ENCODE results near the gene COA8.

The COA8 gene

DNA sequence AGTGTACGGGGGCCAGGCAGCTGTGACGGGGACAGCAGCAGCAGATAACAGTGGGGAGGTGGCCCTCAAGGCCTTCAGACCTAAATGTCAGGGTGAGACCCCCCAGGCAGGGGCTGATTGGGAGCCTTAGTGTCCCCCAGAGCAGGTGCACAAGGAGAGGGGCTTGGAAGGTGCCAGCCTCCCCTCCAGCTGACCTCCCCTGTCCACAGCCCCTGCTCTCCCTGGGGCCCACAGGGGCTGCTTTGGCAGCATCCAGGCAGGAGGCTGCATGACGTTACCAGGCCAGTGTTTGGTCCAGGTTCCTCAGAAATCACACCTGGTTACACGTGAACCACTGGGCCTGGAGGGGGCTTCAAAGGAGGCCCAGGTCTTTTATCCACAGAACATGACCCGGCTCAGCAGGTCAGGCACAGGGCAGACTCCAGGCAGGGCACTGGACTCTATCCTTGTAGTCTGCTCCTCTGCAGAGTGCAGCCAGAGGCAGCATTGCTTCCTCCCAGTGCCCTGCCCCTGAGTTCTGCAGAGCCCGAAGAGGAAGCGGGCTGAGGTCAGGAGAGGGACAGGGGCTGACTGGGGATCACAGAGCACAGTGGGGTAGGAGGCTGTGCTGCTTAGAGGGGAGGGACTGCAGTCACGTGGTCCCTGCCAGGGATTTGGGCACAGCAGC is 36.4 kb upstream of the COA8 start:
- no peak for DNase-seq

DNA sequence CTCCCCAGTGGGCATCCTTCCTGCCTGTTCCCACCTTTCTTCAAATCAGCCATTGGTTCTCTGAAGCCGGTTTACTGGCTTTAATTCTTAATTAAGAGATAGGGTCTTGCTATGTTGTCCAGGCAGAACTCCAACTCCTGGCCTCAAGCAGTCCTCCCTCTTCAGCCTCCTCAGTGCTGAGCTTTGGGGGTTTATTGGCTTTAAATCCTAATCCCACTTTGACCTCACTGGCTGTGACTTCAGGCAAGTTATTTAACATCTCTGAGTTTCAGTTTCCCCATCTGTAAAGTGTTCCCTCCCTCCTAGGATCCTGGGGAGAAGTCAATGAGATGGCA is 35.9 kb upstream of the COA8 start:
- no peak for DNase-seq

DNA sequence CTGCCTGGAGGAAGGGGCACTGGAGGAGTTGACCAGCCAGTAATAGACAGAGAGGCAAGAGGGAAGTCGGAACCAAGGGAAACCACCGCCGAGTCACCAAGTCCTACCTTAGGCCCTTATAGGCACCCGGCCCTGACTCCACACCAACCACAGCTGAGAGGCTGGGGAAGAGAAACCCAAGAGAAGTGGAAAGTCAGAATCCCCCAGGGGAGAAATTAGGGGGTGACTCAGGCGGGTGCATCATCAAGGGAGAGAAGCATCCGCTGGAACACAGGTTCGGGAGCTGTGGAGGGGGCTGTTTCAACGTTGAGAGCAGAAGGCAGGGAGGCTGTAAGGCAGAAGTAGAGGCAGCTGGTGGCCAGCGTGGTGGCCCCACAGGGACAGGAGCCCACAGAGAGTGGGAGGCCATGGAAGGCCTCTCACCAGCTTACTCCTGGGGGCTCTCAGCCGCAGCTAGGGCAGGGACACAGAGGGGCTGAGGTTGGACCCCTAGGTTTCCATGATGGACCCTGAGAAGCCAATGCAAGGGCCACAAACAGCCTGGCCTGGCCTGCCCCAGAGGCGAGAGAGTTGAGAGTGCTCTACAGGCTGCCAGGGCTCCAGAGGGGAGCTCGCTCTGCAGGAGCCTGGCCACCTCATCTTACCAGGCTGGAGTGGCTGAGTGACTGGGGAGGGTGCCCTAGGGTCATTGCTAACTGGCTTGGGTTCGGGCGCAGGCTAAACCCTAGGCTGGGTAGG is 35.2 kb upstream of the COA8 start:
- DNase-seq: no peak

DNA sequence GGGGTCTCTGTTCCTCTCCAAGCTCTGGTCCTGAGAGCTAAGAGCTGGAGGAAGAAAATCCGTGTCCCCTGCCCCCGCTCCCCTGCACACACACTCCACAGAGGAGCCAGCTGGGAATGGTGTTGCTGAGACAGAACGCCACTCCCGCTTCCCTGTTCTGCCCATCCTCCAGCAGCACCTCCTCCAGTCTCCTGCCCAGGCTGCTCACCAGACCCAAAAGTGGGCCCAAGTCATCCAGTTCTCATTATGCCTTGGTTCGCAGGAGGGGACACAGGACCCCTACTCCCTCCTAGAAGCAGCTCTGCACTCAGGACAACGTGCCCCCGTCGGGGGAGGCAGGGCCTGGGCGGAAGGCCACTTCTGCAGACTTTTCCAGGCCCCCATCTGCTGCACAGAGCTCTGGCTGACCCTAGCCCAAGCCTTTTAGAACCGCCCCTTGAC is 34.6 kb upstream of the COA8 start:
- DNase-seq: no peak

DNA sequence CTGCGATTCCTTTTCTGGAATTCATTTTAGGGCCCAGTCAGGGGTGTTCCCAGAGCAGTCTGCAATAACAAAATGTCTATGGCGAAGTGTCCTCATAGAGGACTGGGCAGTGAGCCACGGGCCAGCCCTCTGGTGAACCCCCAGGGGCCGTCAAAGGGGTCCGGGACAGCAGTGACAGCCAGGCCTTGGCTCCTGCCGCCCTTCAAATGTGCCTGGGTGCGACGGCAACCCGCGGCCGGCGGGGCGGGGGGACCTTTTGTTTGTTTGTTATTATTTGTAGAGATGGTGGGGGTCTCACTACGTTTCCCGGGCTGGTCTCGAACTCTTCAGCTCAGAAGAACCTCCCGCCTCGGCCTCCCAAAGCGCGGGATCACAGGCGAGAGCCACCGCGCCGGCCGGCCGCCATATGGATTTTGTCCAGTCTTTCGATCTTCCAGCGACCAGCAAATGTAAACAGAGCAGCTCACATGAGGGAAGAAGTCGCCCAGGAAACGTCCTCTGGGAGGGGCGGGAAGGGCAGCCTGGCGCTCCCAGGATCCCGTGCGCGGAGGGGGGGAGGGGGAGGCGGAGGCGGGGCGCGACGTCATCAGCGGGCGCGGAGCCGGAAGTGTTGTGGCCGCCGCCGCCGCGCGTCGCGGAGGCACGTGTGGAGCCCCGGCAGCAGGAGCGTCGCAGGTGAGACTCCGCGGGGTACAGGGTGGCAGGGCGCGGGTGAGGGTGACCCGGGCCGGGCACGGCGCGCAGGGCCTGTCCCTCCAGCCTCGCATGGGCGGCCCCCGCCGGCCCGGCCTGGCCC is 34.0 kb upstream of the COA8 start, which contains the start of gene TRMT61A:
TRMT61A (plus strand) TSS at position 610 of the 796 bp plus-strand sequence. CDS start 783 bp downstream, outside the sequence.
- peak; percentile 90 for DNase-seq

DNA sequence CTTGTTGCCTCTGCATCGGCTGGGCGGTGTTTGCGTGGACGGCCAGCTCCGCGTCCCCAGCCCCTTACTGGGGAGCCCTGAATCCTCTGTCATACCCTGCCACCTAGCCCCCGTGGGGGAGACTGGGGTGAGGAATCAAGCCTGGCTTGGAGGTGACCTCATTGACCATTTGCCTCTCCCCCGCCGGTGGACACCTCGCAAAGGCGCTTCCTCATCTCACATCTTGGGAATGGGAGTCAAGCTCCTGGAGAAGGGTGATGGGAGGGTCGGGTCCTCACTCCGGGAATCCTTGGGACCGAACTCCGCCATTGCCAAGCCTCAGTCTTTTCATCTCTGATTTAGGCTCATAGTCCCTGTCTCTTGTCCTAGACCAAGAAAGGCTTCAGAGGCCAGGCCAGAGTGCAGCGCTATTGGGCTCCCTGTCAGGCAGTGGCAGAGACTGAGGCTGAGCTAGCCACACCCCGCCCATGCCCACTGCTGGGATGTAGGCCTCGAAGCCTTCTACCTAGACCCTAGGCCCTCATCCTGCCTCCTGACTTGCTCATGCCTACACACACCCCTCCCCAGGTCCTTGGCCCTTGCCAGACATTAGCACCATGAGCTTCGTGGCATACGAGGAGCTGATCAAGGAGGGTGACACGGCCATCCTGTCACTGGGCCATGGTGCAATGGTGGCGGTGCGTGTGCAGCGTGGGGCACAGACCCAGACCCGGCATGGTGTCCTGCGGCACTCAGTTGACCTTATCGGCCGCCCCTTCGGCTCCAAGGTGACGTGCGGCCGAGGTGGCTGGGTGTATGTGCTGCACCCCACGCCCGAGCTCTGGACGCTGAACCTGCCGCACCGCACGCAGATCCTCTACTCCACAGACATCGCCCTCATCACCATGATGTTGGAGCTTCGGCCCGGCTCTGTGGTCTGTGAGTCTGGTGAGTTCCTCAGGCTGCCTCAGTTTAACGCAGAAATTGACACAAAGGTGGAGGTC is 33.1 kb upstream of the COA8 start:
- no peak for DNase-seq

DNA sequence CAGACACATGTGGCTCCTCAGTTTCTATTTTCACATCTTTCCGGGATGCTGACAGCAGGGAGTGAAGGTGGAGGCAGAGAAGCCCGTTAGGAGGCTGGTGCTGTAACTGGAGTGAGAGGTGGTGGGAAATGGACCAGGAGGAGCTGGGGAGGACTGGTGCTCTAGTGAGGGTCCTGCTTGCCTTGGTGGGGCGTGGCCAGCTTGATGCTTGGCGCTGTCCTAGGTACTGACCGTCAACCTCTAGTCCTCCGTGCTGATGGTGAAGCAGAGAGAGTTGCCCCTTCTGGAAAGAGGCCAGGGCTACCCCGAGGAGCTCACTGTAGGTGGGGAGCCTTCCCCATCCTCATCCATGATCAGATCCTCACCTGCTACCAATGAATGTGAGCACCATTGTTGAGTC is 32.4 kb upstream of the COA8 start:
- no peak for DNase-seq

DNA sequence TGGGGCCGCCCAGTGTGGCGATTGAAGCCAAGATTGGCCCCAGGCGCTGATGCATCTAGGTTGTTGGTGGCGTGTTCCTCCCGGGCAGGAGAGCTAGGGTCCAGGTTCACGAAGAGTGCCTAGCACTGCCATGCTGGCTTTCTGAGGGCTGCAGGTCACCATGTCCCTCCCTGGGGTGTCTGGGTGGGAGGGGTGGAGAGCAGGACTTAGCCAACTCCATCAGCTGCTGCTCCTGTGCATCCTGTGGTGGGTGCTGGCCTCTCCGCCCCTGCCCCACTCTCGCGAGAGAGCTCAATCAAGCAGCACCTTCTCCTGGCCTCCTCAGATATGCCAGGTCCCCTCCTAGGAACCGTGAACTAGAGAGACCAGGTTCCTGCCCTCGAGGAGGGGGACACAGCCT is 31.9 kb upstream of the COA8 start:
- no peak for DNase-seq

DNA sequence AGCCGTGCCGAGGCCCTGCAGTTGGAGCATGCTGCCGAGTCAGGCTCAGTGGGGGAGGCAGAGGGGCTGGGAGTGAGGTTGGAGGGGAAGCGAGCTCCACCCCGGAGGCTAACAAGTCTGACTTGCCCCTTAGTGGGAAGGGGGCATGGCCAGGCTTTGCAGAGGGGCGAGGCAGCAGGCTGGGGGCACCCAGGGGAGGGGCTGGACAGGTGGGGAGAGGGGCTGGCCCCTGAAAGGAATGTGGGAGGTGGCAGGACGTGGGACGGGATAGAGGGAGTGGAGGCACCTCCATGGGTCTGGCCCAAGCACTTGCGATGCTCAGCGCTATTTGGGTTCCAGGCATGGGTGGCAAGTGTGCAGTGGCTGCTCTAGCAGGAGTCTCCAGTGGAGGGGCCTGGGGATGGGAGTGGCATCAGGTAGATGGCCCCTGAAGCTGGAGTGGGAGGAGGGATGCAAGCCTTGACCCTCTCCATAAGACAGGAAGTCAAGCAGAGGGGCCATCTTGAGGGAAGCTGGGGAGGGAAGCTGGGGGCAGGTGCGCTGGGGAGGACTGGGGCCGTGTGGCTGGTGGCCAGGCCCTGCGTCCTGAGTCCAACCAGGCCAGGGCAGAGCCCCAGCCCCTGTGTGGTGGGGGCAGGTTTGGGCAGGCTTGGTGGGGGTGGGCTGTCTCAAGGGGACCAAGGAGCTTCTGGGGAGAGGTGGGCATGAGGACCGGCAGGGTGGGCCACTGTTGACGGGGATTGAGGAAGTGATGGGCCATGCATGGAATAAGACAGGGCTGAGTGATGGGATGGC is 31.1 kb upstream of the COA8 start:
- no peak for DNase-seq

DNA sequence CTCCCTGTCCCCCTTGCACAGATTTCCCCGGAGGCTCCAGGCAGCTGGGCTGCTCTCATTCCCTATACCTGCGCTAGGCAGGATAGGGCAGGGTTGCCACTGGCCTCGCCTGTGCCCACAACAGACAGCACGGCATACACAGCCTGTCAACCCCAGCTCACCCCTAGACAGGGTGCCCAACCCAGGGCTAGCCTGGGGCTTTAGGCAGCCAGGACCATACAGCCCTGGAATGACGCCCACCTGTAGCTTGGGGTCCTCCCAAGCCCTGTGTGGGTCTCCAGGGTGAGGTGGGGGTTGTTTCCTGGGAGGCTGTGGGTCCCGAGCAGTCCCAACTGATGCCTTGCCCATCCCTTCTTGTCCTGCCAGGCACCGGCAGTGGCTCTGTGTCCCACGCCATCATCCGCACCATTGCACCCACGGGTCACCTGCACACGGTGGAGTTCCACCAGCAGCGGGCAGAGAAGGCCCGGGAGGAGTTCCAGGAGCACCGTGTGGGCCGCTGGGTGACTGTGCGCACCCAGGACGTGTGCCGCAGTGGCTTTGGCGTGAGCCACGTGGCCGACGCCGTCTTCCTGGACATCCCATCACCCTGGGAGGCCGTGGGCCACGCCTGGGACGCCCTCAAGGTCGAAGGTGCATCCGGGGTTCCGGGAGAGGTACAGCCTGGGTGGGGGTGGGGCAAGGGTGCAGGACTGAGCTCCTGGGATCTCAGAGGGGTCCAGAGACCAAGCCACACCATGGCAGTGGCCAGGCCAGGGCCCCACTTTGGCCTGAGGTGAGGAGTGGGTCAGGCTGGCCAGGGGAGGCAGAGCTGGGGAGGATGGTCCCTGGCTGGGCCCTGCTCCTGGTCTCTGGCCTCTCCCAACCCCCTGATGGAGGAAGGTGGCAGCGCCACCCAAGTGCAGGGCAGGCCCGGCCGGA is 30.3 kb upstream of the COA8 start:
- no peak for DNase-seq

DNA sequence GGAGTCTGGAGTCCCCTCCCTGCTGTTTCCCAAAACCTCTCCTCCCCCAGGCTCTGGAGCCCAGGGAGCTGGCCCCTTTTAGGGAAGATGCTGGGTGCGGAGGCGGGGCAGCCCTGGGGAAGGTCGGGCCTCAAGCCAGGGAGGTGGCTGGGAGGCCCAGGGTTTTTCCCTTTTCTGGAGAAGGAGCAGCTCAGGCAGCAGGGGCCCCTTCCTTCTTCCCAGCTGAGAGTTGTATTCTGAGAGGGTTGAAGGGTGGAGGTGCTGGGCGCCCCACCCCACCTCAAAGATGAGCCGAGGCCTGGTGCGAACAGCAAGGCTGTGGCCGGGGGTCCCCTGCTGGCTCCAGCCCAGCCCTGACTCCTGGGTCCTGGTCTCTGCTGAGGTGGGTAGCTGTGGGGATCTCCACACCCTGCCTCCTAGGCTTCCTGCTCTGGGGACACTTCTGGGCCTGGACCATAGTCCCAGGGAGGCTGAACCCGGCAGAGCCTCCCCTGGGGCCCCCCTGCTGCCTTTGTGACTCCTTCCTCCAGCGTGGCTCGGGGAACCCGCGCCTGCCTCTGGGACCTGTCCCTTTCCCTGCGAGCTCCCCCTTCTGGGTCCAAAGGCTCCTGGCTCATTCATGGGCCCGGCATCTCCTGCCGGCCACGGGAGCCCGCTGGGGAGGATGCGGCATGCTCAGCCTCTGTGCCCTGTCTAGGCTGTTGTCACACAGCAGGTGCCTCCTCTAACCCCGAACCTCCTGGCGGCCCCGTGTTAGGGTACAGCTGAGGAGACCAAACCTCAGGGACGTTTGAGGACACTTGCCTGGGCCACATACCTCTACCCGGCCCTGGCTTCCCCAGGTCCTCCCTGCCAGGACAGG is 29.4 kb upstream of the COA8 start:
- no peak for DNase-seq

DNA sequence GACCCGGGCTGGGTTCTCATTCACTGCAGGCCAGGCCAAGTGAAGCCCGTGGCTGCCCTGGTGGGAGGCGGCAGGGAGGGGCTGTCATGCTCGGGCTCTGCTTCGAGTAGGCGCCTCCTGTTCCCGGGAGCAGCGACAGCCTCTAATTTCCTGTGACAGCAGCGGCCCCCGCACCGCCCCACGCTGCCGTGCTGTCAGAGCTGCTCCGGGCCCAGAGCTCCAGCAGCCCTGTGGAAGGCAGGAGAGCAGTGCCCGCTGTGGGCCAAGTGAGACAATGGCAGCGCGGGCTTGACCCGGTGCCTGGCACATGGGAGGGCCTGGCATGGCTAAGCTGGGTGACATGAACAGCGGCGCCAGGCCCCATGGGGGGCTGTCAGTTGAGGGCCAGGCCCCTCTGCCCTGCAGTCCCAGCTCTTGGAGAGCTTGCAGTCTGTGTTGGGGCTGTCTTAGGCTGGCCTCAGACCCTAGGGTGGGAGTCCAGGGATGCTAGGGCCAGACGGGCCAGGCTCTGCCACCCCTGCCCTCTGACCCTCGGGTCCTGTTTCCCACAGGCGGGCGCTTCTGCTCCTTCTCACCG is 28.7 kb upstream of the COA8 start:
- DNase-seq: no peak

DNA sequence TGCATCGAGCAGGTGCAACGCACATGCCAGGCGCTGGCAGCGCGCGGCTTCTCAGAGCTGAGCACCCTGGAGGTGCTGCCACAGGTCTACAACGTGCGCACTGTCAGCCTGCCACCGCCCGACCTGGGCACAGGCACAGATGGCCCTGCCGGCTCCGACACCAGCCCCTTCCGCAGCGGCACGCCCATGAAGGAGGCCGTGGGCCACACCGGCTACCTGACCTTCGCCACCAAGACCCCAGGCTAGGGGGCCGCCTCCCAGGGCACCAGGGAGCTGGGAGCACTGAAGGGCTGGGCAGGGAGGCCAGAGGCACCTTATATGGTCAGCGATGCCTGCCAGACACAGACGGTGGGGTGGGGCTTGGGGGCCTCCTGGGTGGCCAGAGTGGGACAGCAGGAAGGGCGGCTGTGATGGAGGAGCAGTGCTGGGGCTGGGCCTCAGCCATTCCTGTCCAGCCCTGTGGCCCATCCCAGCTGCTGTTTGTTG is 28.1 kb upstream of the COA8 start:
- no peak for DNase-seq

DNA sequence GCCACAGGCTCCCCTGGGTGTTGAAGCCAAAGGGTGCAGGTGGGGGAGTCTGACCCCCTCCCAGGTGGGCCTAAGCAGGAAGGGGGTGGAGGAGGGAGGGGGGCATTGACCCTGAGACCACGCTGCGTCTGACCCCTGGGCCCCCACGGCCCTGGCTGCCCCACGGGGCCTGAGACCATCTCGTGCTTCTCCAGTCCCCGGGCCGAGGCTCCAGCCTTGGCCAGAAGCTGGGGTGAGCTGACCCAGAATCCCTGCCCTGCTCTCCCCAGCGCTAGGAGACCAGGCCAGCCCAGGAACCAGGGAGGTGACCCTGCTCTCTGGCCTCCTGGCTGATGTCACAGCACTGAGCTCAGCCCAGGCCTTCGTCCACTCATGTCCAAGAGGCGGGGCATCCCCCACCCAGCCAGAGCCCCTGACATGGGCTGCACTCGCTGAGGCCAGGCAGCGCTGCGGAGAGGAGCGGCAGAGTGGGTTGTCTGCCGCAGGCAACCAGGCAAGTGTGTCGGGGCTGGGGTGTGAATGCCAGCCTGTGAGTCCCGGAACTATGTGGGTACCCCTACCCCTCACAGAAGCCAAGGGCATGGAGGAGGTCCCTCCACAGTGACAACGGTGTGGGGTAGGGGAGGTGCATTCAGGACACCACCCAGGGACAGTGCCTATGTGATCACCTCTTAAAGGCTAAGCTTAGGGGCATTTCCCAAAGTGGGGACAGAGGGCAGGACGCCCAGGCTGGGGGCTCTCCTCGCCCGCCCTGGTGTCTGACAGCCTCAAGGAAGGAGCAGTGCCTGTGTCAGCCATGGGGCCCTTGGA is 27.5 kb upstream of the COA8 start:
- no peak for DNase-seq

DNA sequence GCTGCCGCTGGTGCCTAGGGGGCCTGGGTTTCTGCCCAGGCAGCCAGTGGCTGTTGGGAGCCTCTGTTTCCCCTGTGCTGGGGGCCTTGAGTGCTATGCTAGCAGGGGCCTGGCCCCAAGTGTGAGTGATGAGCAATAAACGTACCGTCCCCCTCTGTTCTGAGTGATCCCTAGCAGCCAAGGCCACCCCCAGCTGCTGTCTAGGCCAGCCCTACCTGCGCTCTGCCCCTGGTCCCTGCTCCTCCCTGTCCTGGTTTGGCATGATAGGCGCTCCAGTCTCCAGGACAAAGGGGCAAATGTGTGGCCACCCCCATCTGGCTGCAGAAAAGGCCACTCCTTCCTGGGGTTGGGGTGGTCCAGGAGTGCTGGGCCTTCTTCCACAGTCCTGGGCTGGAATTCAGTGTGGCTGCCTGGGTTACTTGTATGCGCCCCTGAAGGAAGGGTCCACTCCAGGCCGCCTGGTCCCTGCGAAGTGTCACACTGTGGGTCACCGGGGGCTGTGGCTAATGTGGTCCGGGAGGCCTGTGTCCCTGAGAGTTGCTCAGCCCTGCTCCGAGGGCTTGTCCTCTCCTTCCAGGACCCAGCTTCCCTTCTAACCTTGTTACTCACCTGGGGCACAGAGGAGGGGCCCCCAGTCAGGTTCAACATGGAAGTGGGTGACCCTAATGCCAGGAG is 26.7 kb upstream of the COA8 start:
- DNase-seq: no peak

DNA sequence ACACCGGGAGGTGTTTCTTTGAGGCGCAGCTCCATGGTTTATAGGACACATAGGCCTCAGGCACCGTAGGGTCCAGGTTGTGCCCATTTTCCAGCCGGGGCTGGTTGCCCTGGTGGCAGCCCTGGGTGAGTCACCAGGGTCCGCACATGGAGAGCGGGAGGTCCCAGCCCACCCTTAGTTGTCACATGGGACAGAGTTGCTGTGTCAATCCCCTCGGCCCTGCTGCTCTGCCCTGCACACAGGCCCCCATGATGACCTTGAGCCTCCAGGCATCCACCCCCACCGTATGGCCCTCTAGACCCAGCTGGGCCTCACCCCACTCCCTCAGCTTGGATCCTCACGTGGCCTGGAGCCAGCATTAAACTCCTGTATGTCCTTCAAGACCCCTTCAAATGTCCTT is 26.1 kb upstream of the COA8 start:
- no peak for DNase-seq

DNA sequence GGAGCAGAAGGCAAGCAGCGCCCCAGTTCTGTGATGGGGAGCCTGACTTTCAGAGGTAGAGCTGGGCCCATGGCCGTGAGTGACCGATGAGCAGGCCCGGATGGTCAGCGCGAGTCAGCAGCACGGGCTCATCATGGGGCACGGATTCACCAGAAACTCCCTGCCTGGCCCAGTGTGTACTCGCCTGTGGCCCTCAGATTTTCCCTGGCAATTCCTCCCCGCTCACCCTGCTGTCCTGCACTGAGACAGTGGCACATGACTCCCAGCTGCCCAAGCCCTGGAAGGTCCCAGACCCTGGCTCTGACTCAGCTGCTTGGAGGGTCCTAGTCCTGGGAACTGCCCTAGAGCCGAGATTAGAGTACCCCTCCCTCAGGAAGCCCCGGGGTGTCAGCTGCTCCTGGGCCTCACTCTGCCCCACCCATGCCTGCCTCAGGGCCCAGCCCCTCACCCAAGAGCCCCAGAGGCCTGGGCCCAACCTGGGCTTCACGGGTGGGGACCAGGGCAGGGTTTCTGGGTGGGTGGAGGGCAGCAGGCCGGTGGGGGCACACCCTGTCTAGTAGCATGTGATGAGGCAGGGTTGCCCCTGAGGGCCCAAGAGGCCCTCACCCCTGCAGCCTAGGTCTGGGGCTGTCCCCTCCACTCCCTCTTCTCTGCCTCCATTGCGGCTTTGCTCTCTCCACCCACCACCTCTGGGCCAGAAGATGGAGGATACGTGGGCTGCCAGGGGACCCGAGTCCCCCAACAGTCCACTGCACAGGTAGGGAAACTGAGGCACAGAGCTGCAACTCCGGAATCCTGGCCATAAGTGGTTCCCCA is 25.4 kb upstream of the COA8 start:
- DNase-seq: no peak
